MM.1S (cell line): ENCODE results near the gene PRKG2.
"Not testable (repeated sequence)": the region's sequence is repeated elsewhere in the genome, so short reads cannot be mapped to it uniquely, and the experiment has no call there.

Source experiments
- EZH2 ChIP-seq: fragments of 300-600 bp; sonication (generic); optimal IDR thresholded peaks from 2 replicates; pipeline ENCODE3; 2017; ENCODE audit warnings: low read depth, mild to moderate bottlenecking, antibody characterized with exemption, low read length, mixed read lengths
- EZH2phosphoT487 ChIP-seq: fragments of 300-600 bp; sonication (generic); IDR thresholded peaks from 2 replicates; pipeline ENCODE4 v1.6.1; 2018; ENCODE audit warnings: antibody characterized with exemption, low read length

- TF ChIP-seq EZH2, EZH2phosphoT487: not testable (repeated sequence)
These were observed 7.1 kb upstream of the PRKG2 start for GRCh38 chr4:81222082-81222472.
